ENCODE measurements around the gene MAGEA12.
"Not testable (repeated sequence)": the region's sequence is repeated elsewhere in the genome, so short reads cannot be mapped to it uniquely, and the experiment has no call there.

DNA sequence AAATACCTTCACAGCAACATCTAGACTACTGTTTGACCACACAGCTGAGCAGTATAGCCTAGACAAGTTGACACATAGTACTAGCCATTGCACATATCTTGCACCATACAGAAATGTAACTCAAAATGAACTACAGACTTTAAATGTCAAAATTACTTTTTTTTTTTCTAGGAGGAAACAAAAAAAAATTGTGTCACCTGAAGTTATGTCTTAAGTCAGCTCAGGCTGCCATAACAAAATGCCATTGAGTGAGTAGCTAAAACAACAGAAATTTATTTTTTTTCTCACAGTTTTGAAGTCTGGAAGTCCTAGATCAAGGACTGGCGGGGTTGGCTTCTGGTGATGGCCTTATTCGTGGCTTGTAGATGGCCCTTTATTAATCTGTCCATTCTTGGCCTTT, 24.4 kb upstream of the MAGEA12 start, which contains the start of gene CSAG2:
- TF ChIP-seq, protein P1, sequence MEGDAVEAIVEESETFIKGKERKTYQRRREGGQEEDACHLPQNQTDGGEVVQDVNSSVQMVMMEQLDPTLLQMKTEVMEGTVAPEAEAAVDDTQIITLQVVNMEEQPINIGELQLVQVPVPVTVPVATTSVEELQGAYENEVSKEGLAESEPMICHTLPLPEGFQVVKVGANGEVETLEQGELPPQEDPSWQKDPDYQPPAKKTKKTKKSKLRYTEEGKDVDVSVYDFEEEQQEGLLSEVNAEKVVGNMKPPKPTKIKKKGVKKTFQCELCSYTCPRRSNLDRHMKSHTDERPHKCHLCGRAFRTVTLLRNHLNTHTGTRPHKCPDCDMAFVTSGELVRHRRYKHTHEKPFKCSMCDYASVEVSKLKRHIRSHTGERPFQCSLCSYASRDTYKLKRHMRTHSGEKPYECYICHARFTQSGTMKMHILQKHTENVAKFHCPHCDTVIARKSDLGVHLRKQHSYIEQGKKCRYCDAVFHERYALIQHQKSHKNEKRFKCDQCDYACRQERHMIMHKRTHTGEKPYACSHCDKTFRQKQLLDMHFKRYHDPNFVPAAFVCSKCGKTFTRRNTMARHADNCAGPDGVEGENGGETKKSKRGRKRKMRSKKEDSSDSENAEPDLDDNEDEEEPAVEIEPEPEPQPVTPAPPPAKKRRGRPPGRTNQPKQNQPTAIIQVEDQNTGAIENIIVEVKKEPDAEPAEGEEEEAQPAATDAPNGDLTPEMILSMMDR (IDR thresholded peaks at IDR 0.05): not testable (repeated sequence)
- not testable (repeated sequence) for TF ChIP-seq POLR2AphosphoS5, POLR2A (IDR thresholded peaks at IDR 0.05)
